Measurements from ENCODE around the gene YBEY. TPM values are rescaled to one million over a fixed set of nuclear protein-coding genes. Genes with fewer than 3 reads are reported as not detected.

Gene YBEY
- total and polyA plus RNA-seq, 2 donors (not counting 3 experiments of a cell fraction or from before 2014, with no cell fraction given) = 6.1 to 15.3 TPM

DNA sequence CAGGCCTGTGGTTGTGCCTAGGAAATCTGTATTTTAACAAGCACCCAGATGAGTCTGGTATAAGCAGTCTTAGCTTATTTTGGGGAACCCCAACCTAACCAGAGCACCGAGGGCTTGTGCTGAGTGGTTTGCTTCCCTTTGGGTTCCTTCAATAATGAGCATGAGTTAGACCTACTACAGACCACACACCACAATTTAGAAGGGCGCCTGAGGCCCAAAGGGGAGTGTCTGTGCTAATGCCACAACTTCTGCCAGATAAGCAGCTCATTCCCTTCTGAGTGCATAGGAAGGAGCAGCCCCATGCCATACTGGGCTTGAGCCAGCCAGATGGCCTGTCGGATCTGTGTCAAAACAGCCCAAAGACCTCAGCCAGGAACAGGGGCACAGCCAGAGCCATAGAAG, 42.2 kb upstream of the YBEY start:
- BruUV-seq (replicated peaks) = no TSS peak
- DNase-seq (ENCODE audit: low read depth, low spot score) = no peak
- H3K4me1 ChIP-seq (ENCODE audit: control insufficient read depth, extremely low read depth, insufficient read depth, low read length) = no peaks in the 10 kb centered on the region
- H3K27ac ChIP-seq (ENCODE audit: insufficient read depth, low read depth, low read length) = no peak overlapping the region
- H3K79me2 ChIP-seq (ENCODE audit: control insufficient read depth, insufficient read depth, low read length) = no peaks in the 10 kb centered on the region
- no peak for FAIRE-seq
- no peak overlapping the region for H3K4me2 ChIP-seq (ENCODE audit: insufficient read depth, low read length)
- H2AFZ ChIP-seq (ENCODE audit: low read depth, low read length) = no peak overlapping the region
- intact Hi-C loops (cut with micrococcal nuclease) = no loop called here
- dilution Hi-C loops (cut with MboI; ENCODE audit: extremely low pct_ligation_motif_present, low sequenced_read_pairs) = no loop called here
- POLR2A ChIA-PET = no interaction called here
- no peaks in the 10 kb centered on the region for H3K9me1 ChIP-seq (replicated peaks; ENCODE audit: control insufficient read depth, extremely low read depth, insufficient read depth, low read length)
- no peaks in the 10 kb centered on the region for H3K27me3 ChIP-seq (ENCODE audit: control insufficient read depth in 2 of 2, insufficient read depth in 2 of 2, low read length in 2 of 2)
- H4K20me1 ChIP-seq (replicated peaks; ENCODE audit: control insufficient read depth, extremely low read depth, insufficient read depth, low read length) = no peaks in the 10 kb centered on the region
- no peak for TF ChIP-seq EZH2 (IDR thresholded peaks at IDR 0.05; ENCODE audit: borderline replicate concordance, low read depth, low read length, severe bottlenecking)
- no peak for TF ChIP-seq POLR2A (IDR thresholded peaks at IDR 0.05; ENCODE audit: low read depth, low read length)
- TF ChIP-seq POLR2AphosphoS5 (IDR thresholded peaks at IDR 0.05; ENCODE audit: insufficient read depth, low read depth, low read length) = no peak
- TF ChIP-seq, protein P1, sequence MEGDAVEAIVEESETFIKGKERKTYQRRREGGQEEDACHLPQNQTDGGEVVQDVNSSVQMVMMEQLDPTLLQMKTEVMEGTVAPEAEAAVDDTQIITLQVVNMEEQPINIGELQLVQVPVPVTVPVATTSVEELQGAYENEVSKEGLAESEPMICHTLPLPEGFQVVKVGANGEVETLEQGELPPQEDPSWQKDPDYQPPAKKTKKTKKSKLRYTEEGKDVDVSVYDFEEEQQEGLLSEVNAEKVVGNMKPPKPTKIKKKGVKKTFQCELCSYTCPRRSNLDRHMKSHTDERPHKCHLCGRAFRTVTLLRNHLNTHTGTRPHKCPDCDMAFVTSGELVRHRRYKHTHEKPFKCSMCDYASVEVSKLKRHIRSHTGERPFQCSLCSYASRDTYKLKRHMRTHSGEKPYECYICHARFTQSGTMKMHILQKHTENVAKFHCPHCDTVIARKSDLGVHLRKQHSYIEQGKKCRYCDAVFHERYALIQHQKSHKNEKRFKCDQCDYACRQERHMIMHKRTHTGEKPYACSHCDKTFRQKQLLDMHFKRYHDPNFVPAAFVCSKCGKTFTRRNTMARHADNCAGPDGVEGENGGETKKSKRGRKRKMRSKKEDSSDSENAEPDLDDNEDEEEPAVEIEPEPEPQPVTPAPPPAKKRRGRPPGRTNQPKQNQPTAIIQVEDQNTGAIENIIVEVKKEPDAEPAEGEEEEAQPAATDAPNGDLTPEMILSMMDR (IDR thresholded peaks at IDR 0.05; ENCODE audit: extremely low read depth in 1 of 2, insufficient read depth in 1 of 2, low read depth in 1 of 2, low read length in 2 of 2) = no peak
- TF ChIP-seq FOS (IDR thresholded peaks at IDR 0.05; ENCODE audit: borderline replicate concordance, insufficient read depth, low read length) = no peak
- no peak for TF ChIP-seq JUN (IDR thresholded peaks at IDR 0.05; ENCODE audit: borderline replicate concordance, insufficient read depth, insufficient read length, low read depth)
- TF ChIP-seq GATA2 (IDR thresholded peaks at IDR 0.05; ENCODE audit: insufficient read depth, insufficient read length, low read depth, low read length) = no peak
- TF ChIP-seq MYC (IDR thresholded peaks at IDR 0.05; ENCODE audit: low read depth, low read length) = no peak
- TF ChIP-seq, protein P2, sequence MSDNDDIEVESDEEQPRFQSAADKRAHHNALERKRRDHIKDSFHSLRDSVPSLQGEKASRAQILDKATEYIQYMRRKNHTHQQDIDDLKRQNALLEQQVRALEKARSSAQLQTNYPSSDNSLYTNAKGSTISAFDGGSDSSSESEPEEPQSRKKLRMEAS (IDR thresholded peaks at IDR 0.05; ENCODE audit: insufficient read depth, insufficient read length) = no peak
- H3K4me3 ChIP-seq (replicated peaks in 1 of 3; ENCODE audit: insufficient read depth in 1 of 3, low read depth in 1 of 3, low read length in 3 of 3) = no peak overlapping the region
- H3K9ac ChIP-seq (replicated peaks; ENCODE audit: extremely low read depth, insufficient read depth, low read length) = no peak overlapping the region
- no peaks in the 10 kb centered on the region for H3K9me3 ChIP-seq (replicated peaks; ENCODE audit: control insufficient read depth, insufficient read depth, low read length)
- peaks cover 41 to 53% of the 10 kb centered on the region in 2 experiments for H3K36me3 ChIP-seq (ENCODE audit: control insufficient read depth in 2 of 2, extremely low read depth in 1 of 2, insufficient read depth in 2 of 2, low read length in 2 of 2)
- CTCF ChIA-PET = no interaction called here
